ENCODE data around the gene E2F2.

- no peak for TF ChIP-seq CTCF (IDR thresholded peaks at IDR 0.05)
- TF ChIP-seq POLR2A (IDR thresholded peaks at IDR 0.05), result no peak
These were observed 44.3 kb upstream of the E2F2 start for GRCh38 chr1:23575226-23575810.

Data from thyroid gland (tissue), 4 donors.